ENCODE results near the gene JARID2. TPM values are rescaled to one million over a fixed set of nuclear protein-coding genes. Genes with fewer than 3 reads are reported as not detected.

Gene JARID2
- total and polyA plus RNA-seq, 3 donors from 2014 or later, result 36.1 to 60.8 (median 53.7) TPM

DNA sequence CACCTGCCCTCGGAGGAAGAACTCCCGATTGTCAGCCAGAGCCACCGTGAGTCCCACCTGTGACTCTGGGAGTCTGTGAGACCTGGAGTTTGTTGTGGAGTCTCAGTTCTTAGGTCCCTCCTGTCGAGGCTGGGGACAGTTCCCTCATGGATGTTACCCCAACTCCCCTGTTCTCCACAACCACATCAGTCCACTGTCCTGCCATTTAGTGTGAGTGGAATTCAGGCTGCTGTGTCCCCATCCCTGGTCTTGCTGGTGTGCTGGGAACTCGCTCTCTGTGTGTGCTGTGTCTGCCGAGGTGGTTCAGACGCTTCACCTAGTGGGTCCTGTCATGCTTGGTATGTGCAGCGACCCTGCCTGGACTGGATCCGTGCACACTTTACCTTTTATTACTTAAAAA, 253.7 kb downstream of the JARID2 start:
- H3K27me3 ChIP-seq, result no peaks in the 10 kb centered on the region
- no peak overlapping the region for H3K4me3 ChIP-seq
- no peak overlapping the region for H3K27ac ChIP-seq
- no peak for TF ChIP-seq POLR2A (IDR thresholded peaks at IDR 0.05)
- TF ChIP-seq, protein P1, sequence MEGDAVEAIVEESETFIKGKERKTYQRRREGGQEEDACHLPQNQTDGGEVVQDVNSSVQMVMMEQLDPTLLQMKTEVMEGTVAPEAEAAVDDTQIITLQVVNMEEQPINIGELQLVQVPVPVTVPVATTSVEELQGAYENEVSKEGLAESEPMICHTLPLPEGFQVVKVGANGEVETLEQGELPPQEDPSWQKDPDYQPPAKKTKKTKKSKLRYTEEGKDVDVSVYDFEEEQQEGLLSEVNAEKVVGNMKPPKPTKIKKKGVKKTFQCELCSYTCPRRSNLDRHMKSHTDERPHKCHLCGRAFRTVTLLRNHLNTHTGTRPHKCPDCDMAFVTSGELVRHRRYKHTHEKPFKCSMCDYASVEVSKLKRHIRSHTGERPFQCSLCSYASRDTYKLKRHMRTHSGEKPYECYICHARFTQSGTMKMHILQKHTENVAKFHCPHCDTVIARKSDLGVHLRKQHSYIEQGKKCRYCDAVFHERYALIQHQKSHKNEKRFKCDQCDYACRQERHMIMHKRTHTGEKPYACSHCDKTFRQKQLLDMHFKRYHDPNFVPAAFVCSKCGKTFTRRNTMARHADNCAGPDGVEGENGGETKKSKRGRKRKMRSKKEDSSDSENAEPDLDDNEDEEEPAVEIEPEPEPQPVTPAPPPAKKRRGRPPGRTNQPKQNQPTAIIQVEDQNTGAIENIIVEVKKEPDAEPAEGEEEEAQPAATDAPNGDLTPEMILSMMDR (IDR thresholded peaks at IDR 0.05), result no peak
- peaks cover 18% of the 10 kb centered on the region for H3K4me1 ChIP-seq
- intact Hi-C loops (cut with DNase I; ENCODE audit: low total_unique reads), result no loop called here
- H3K36me3 ChIP-seq (ENCODE audit: low read depth, missing control alignments), result no peaks in the 10 kb centered on the region
- H3K9me3 ChIP-seq, result no peaks in the 10 kb centered on the region
- DNase-seq, result no peak
- WGBS, 2 donors, result 91 to 95% methylated on average over 9 of the region's 9 CpGs

DNA sequence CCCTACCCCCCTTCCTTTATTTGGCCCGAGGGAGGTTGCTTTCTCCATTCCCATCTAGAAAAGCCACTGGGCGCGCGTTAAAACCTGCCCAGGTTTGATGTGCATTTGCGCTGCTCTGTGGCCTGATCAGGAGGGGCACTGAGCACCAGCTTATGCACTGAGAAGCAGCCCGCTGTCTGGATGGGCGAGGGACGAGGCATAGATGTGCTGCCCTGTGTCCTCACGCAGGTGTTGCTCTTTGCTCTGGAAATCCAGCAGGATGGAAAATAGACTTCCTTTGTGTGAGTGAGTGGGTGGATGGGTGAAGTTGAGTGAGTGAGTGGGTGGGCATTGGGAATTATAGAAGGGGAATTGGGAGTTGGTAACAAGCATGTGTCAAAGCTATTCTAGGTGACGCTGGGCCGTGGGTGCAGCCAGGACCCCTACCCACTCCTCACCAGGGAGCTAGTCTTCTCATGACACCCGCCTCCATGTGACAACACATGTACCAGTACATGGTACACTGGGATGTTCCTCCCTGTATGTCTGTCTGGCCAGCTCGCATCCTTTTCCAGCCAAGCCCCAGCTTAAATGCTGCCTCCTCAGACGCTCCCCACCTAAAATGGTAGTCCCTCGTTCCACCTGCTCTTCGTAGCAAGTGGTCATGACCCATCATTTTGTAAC, 254.3 kb downstream of the JARID2 start:
- Histone ChIP-seq H3K27ac (no peak overlapping the region), H3K4me1 (peaks cover 20% of the 10 kb centered on the region), H3K4me3 (no peak overlapping the region), H3K36me3 (ENCODE audit: low read depth, missing control alignments) (no peaks in the 10 kb centered on the region), H3K9me3 (no peaks in the 10 kb centered on the region), H3K27me3 (no peaks in the 10 kb centered on the region)
- 92 to 96% methylated on average over 16 of the region's 16 CpGs for WGBS, 2 donors
- intact Hi-C loops (cut with DNase I; ENCODE audit: low total_unique reads), result no loop called here
- no peak for DNase-seq
- no peak for TF ChIP-seq POLR2A (IDR thresholded peaks at IDR 0.05)
- TF ChIP-seq, protein P1 (IDR thresholded peaks at IDR 0.05), result no peak

DNA sequence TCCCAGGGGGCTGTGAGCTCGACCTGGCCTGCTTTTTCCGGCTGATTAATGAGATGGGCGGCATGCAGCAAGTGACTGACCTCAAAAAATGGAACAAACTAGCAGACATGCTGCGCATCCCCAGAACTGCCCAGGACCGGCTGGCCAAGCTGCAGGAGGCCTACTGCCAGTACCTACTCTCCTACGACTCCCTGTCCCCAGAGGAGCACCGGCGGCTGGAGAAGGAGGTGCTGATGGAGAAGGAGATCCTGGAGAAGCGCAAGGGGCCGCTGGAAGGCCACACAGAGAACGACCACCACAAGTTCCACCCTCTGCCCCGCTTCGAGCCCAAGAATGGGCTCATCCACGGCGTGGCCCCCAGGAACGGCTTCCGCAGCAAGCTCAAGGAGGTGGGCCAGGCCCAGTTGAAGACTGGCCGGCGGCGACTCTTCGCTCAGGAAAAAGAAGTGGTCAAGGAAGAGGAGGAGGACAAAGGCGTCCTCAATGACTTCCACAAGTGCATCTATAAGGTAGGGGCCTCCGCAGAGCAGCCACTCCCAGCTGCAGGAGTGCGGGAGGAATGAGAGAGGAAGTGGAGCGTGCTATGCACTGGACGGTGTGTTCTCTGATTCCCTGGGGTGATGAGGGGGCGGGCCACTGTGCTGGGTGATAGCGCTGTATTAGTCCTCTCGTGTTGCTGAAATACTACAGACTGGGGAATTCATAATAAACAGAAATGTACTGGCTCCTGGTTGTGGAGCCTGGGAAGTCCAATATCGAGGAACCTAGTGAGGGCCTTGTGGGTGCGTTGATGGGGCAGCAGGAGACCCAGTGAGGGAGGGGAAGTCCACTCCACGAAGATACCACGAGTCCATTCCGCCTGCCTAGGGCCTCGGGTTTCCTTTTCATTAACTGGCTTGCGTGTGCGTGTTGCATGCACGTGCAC, 255.3 kb downstream of the JARID2 start:
- H3K4me3 ChIP-seq, result no peak overlapping the region
- no peaks in the 10 kb centered on the region for H3K27me3 ChIP-seq
- no peaks in the 10 kb centered on the region for H3K36me3 ChIP-seq (ENCODE audit: low read depth, missing control alignments)
- intact Hi-C loops (cut with DNase I; ENCODE audit: low total_unique reads), result no loop called here
- WGBS, 2 donors, result 74 to 88% methylated on average over 38 of the region's 38 CpGs
- H3K9me3 ChIP-seq, result no peaks in the 10 kb centered on the region
- no peak overlapping the region for H3K27ac ChIP-seq
- DNase-seq, result peak; percentile 69
- no peak for TF ChIP-seq POLR2A (IDR thresholded peaks at IDR 0.05)
- TF ChIP-seq, protein P1 (IDR thresholded peaks at IDR 0.05), result no peak
- H3K4me1 ChIP-seq, result peaks cover 25% of the 10 kb centered on the region

DNA sequence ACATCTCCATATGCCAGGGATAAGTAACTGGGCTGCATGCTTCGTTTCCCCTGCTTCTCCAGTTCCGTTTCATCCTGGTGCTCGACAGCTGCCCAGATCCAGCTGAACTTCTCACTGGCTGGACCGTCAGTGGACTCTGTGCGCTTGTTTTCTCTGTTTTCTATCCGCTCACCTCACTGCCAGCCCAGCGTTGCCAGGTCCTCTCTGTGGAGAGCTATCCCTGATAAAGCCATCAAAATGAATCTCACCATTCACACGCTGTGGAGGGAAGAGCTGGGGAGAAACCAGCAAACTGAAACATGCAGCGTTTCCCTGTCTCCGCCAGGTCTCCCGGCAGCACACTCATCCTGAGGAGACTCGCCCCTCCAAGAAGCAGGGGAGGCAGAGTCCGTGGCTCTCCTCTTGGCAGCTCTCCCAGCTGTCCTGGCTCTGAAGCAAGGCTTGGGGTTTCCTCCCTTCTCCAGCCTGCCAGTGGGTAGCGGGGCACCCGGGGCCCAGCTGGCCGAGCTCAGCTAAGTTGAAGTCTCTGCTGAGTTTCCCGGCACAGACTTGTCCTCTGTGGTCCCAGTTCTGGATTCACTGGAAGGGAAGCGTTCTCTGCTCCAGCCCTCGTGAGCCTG, 256.1 kb downstream of the JARID2 start:
- Histone ChIP-seq H3K9me3 (no peaks in the 10 kb centered on the region), H3K4me3 (no peak overlapping the region), H3K4me1 (peaks cover 25% of the 10 kb centered on the region), H3K36me3 (ENCODE audit: low read depth, missing control alignments) (no peaks in the 10 kb centered on the region), H3K27me3 (no peaks in the 10 kb centered on the region), H3K27ac (no peak overlapping the region)
- intact Hi-C loops (cut with DNase I; ENCODE audit: low total_unique reads), result no loop called here
- DNase-seq, result peak; percentile 92
- no peak for TF ChIP-seq POLR2A (IDR thresholded peaks at IDR 0.05)
- TF ChIP-seq, protein P1 (IDR thresholded peaks at IDR 0.05), result no peak
- WGBS, 2 donors, result 51 to 84% methylated on average over 11 to 19 of the region's 19 CpGs

All from testis (tissue), 3 donors.